RWPE1 (cell line): Measurements from ENCODE around the gene PRMT1.
A peak's percentile ranks its signal among the peaks of the same experiment; 100 is the strongest.

Experiments used
- CTCF ChIA-PET: fragments of 350-600 bp; sonication (Branson Sonifier 250); formaldehyde crosslinking; extraction: SDS; loops from one replicate; lab custom pipeline; 2021; lab: Yijun Ruan, JAX
- POLR2A ChIA-PET: fragments of 400-600 bp; formaldehyde crosslinking; extraction: SDS; loops from one replicate; lab custom pipeline; 2020; ENCODE audit warnings: antibody characterized with exemption; ENCODE audit not compliant: low non-redundant PET; lab: Yijun Ruan, JAX
- DNase-seq: peaks from one replicate; pipeline ENCODE4 v3.0.0; 2012; ENCODE audit warnings: low spot score
- H3K27ac ChIP-seq: fragments of 450-650 bp; 2 replicates; pipeline ENCODE4 v1.5.1; 2017
- CTCF ChIP-seq: fragments of 450-650 bp; conservative IDR thresholded peaks from 2 replicates; pipeline ENCODE4 v1.5.1; 2017; ENCODE audit warnings: low read depth, mild to moderate bottlenecking

The PRMT1 gene

GRCh38 chr19:49635530-49636232 lies 41.4 kb upstream of the PRMT1 start:
- peak overlapping the region; percentile 100 for H3K27ac ChIP-seq
- TF ChIP-seq CTCF, result no peak
- POLR2A ChIA-PET, result no interaction called here
- no peak for DNase-seq
- CTCF ChIA-PET, result interaction anchor here (0.7 to 0.8 kb wide), 2 partner anchors 14 to 46 kb away, joined by 3 to 5 read pairs; no protein-coding TSS in a partner anchor

GRCh38 chr19:49636233-49636932 lies 40.7 kb upstream of the PRMT1 start:
- CTCF ChIA-PET, result interaction anchor here (0.7 kb wide), 1 partner anchor 14 kb away, joined by 3 read pairs; no protein-coding TSS in a partner anchor
- TF ChIP-seq CTCF, result no peak
- POLR2A ChIA-PET, result interaction anchor here (0.5 kb wide), 1 partner anchor 1150 kb away, joined by 5 read pairs; no protein-coding TSS in a partner anchor
- peak overlapping the region; percentile 100 for H3K27ac ChIP-seq
- no peak for DNase-seq

GRCh38 chr19:49637821-49638738 lies 39.0 kb upstream of the PRMT1 start:
- TF ChIP-seq CTCF, result no peak
- H3K27ac ChIP-seq, result peak overlapping the region; percentile 100
- POLR2A ChIA-PET, result interaction anchor here (0.7 kb wide), 1 partner anchor 57 kb away, joined by 9 read pairs; no protein-coding TSS in a partner anchor
- CTCF ChIA-PET, result interaction anchor here (0.6 kb wide), 1 partner anchor 35 kb away, joined by 3 read pairs; no protein-coding TSS in a partner anchor
- DNase-seq, result peak; percentile 72

- TF ChIP-seq CTCF, result no peak
- peak overlapping the region; percentile 100 for H3K27ac ChIP-seq
- DNase-seq, result no peak
- POLR2A ChIA-PET, result interaction anchor here (0.5 to 1.1 kb wide), 3 partner anchors 37 to 48 kb away, joined by 3 to 6 read pairs (median 5); partner anchors contain the start of gene PRR12
- CTCF ChIA-PET, result no interaction called here
Measured at GRCh38 chr19:49639401-49640112, 37.5 kb upstream of the PRMT1 start.

- CTCF ChIA-PET, result interaction anchor here (0.7 kb wide), 1 partner anchor 36 kb away, joined by 3 read pairs; no protein-coding TSS in a partner anchor
- TF ChIP-seq CTCF, result no peak
- DNase-seq, result peak; percentile 97
- POLR2A ChIA-PET, result interaction anchor here (0.5 to 1.1 kb wide), 5 partner anchors 24 to 146 kb away, joined by 3 to 6 read pairs (median 5); partner anchors contain the start of gene PRR12
- H3K27ac ChIP-seq, result peak within 1 kb of the TSS; percentile 100
Measured at GRCh38 chr19:49640113-49640898, 36.8 kb upstream of the PRMT1 start, which contains the start of gene RRAS. Gene RRAS (minus strand): TSS chr19:49640143. CDS start chr19:49640098, 45 bp downstream.
